Measurements from ENCODE around the gene TEDDM1.

The TEDDM1 gene

DNA sequence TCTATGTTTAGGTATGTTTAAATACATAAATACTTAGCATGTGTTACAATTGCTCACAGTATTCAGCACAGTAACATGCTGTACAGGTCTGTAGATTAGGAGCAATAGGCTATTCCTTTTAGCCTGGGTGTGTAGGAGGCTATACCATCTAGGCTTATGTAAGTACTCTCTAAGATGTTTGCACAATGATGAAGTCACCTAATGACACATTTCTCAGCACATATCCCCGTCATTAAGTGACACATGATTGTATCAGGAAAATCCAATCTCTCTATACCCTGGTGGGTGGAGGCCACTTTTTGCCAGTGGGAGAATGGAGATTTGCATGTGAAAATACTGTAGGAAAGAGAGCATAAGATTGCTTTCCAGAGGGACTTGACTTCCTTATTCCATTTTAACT is 5.5 kb upstream of the TEDDM1 start:
- DNase-seq (ENCODE audit: low spot score) = no peak

DNA sequence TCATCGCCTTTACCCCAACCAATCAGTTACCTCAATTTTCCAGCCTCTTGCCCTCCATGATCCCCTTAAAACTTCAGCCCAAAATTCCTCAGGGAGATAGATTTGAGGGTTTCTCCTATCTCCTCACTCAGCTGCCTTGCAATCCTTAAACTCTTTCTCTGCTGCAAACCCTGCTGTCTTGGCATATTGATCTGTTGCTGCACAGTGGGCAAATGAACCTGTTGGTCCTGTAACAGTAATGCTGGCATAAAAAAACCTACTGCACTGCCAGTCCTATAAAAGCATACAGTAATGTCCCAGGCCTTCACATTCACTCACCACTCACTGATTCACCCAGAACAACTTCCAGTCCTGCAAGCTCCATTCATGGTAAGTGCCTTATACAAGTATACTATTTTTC is 5.1 kb upstream of the TEDDM1 start:
- DNase-seq (ENCODE audit: low spot score) = no peak

DNA sequence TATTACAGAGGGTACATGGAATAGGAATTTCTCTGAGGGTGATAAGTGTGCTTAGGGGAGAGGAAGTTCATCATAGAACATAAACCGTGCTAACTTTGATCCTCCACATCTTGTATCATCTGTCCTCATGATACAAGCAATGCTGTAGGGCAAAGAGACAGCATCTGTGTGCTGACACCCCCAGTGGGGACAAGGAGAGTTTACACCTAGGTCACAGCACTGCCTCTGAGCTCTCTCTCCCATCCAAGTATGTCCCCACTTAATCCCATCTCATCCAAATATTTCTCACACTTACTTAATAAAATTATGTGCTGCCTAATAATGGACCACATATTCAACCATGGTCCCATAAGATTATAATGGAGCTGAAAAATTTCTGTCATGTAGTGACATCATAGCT is 4.3 kb upstream of the TEDDM1 start:
- no peak for DNase-seq (ENCODE audit: low spot score)

DNA sequence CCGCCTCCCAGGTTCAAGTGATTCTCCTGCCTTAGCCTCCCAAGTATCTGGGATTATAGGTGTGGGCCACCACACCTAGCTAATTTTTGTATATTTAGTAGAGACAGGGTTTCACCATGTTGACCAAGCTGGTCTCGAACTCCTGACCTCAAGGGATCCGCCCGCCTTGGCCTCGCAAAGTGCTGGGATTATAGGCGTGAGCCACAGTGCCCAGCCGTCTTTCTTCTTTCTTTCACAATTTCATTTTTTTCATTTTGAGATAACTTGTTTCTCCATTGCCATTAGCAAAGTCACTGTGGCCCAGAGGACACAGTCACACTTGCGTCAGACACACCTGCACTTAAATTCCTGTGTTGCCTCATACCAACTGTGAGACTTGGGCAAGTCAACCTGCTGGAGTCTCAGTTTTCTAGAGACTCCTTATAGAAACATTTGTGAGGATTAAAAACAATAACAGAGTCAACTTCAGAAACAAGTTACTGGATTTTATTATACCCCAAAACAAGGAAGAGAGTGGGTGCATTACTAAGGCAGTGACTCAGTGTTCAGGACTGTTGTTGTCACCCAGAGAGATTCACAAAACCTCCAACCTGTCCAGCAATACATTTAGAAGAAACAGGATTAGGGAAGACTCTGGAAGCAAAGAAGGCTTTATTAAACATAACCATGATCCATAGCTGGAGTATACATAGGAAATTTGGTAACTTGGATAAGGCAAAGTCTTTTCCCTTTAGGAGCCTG is 2.6 kb downstream of the TEDDM1 start:
- DNase-seq (ENCODE audit: low spot score) = no peak

DNA sequence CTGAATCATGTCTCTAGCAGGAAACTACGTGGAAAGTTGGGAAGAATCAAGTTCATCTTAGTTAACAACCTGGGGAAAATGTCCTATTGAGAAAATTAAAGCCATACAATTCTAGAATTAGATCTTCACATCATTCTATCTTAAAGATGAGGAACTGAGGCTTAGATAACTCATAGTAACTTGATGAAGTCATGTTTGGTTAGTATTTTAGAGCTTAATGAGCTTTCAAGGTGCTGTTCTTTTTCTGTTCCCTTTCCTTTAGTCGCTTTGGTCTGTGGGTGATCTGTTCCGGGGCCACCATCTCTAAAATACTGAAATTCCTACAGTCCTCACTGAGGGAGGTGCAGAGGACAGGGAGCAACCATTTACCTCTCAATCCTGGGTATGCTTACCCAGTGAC is 4.6 kb downstream of the TEDDM1 start:
- no peak for DNase-seq (ENCODE audit: low spot score)

DNA sequence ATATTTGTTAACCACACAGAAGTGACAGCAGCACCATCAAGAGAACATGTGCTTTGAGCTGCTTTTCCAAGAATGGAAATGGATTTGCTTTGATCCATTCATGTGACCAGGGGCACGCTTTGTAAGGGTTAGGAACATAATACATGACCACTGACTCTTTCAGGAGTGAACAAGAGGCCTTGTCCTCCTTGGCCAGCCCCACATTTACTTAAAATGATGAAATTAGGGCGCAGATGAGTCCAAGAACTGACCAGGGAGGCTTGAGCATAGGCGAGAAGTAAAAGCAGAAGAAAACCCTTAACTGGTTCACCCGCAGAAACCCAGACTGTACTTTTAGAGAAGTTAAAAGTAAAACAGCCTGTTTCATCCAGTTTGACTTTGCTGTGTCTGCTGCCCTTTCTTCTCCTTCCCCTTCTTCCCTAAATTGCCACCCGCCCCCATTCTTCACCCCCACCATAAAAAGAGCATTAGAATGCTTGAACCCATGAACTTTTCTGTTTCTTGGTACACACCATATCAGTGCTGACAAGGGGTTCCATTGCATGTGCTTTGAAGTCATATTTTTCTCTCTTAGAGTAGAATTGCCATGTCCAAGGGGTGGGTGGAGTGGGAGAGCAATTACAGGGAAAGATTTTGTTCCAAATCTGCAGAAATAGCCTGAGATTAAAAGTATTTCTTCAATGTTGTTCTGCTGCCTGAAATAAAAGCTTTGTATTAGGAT is 6.3 kb downstream of the TEDDM1 start:
- DNase-seq (ENCODE audit: low spot score) = peak; percentile 70

DNA sequence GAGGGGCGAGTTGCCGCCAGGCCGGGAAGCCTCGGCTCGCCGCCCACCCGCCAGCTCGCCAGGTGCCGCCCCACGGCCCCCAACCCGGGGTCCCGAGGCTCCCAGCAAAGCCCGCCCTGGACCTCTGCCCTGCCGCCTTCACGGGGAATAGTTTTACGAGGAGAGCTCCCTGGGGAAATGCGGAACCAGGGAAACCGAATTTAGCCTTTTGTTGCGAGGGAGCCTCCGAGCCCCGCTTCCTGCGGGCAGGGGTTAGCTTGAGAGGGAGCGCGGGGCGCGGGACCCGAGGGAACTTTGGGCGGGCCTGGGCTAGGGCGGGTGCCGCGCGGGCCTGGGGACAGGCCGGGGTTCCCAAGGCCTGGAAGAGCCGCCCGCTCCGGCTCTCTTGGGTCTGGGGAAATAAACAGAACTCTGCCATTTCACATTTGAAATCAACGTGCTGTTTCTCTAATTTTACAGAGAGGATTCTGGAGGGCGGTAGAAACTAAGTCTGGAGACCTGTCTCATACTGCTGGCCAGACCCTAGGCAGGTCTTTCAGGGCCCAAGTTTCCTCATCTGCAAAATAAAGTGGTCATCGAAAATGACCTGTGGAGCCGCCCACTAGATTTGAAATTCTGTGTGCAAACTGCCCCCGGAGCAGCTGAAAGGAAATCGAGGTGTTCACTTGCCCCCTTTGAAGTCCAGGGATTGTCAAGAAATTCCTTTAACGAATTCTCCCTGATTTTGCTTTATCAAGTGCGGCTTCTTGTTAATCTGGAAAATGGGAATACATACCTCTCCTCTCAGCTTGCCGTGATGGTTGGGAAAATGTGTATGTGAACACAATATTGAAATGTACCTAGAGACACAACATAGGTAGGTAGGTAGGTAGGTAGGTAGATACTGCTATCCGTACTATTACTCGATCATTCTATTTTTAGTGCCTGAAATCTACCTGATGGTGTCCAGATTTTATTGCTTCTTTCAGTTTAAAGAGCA is 8.1 kb downstream of the TEDDM1 start:
- peak; percentile 57 for DNase-seq (ENCODE audit: low spot score)

DNA sequence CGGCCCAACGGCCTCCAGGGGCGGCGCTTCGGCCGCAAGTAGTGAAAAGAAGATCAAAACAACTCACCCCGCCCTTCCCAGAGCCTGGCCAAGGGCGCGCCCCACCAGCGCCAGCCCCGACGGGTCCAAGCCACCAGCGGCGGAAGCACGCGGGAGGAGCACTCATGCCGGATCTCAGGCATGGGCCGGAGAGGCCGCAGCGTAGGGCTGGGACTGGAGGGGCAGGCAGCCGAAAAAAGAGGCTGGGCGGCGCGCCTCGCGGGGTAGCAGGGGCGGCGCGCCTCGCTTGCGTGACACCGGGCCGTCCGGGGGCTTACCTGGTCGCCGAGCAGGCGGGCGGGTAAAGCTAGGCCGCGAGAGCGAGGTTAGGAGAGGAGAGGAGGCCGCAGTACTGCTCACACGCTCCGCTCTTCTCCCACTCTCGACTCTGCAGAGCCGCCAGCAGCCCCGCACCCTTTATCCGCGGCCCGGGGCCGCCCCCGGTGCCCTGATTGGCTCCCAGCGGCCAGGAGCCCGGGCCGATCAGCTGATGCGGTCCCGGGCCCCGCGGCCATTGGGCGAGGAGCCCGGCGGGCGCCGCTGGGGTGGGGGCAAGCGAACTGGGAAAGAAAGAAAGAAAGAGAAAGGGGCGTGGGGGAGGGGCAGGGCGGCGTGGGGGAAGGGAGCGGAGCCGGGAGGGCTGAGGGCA is 9.0 kb downstream of the TEDDM1 start, which contains the start of gene GLUL:
GLUL (minus strand) TSS at position 429 of the 688 bp plus-strand sequence. CDS start 3,053 bp downstream, outside the sequence.
- peak; percentile 97 for DNase-seq (ENCODE audit: low spot score)

DNA sequence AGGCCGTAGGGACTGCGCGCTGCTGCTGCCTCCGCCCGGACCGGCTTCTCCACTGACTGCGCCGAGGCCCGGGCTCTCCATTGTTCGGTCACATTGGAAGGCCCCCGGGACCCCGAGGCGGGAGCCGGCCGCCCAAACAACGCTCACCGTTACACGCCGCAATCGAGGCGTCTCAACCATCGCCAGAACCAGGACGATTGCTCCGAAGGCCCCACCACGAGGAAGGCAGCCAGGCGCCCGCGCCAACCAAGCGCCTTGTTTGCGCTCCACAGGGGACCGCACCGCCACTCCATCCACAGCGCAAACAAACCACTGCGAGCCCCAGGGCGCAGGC is 9.5 kb downstream of the TEDDM1 start:
- no peak for DNase-seq (ENCODE audit: low spot score)

DNA sequence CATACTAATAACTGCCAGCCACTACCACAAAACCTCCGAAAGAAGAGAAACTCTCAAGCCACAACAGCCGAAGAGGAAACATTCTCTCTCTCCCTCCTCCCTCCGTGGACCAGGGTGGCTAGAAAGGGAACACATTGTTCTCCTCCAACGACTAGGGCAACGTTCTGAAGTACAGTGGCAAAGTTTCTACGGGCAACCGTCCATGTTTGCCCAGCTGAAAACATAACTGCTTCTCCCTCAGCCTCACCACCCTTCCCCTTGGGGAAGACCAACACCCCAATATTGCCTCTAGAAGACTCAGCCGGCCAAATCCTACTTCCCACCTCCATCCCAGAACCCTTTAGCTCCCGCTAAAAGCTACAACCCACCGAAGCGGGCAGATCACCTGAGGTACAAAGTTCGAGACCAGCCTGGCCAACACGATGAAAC is 10.8 kb downstream of the TEDDM1 start:
- peak; percentile 70 for DNase-seq (ENCODE audit: low spot score)

DNA sequence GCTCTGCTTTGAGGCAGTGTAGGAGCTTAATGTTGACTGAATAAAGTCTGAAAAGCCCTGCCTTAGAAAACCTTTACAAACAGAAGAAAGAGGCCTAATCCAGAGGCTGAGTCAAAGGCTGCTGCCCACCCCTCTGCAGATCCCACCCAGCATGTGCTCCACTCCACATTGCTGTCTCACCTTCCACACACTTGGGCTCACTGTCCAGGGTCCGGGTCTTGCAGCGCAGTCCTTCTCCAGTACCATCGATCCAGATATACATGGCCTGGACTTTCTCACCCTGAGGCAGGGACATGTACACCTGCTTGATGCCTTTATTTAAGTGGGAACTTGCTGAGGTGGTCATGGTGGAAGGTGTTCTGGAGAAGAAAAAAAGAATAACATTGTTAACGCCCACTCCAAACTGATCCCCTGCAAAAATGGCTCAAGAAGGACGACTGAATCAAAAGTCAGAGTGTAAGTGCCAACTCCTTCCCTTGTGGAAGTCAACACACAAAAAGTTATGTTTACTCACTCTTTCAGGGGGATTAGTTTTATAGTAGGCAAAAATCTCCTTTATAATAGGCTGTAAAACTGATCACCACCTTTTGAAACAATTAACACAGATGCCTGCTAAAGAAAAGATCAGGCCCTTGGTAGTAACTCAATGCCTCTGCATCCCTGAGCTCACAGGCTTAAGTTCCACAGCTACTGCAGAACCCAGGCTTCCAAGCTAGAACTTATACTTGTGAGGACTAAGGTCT is 11.9 kb downstream of the TEDDM1 start:
- peak; percentile 39 for DNase-seq (ENCODE audit: low spot score)

DNA sequence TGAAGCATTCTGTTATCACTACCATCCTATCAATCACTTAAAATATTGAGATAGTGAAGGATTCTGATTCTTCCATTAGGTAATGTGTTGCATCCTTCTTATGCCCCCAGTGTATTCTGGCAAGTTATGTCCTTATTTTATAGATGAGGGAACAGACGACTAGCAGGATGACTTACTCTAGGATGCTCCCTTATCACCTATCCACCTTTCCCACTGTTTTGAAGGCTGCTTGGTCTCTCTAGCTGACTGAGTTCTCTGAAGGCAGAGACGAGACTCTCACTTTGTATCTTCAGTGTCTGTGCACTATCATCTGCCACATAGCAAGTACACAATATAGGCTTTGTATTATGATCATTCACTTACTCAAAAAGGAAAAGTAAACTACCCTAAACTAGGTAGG is 12.9 kb downstream of the TEDDM1 start:
- peak; percentile 42 for DNase-seq (ENCODE audit: low spot score)

DNA sequence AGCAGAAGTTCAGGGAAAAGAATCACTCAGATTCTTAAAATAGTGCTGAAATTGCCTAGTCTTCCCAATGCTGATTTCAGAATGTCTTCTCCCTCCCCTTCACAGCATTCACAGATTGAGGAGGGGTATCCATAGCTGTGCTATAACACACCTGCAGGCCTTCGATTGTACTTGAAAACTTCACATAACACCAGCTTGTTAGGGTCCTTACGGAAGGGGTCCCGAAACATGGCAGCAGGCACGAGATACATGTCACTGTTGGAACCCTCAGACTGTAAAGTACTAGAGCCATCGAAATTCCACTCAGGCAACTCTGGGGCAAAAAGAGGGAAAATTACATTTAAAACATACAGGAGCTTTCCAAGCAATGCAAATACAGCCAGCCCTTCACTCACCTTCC is 13.5 kb downstream of the TEDDM1 start:
- peak; percentile 34 for DNase-seq (ENCODE audit: low spot score)

DNA sequence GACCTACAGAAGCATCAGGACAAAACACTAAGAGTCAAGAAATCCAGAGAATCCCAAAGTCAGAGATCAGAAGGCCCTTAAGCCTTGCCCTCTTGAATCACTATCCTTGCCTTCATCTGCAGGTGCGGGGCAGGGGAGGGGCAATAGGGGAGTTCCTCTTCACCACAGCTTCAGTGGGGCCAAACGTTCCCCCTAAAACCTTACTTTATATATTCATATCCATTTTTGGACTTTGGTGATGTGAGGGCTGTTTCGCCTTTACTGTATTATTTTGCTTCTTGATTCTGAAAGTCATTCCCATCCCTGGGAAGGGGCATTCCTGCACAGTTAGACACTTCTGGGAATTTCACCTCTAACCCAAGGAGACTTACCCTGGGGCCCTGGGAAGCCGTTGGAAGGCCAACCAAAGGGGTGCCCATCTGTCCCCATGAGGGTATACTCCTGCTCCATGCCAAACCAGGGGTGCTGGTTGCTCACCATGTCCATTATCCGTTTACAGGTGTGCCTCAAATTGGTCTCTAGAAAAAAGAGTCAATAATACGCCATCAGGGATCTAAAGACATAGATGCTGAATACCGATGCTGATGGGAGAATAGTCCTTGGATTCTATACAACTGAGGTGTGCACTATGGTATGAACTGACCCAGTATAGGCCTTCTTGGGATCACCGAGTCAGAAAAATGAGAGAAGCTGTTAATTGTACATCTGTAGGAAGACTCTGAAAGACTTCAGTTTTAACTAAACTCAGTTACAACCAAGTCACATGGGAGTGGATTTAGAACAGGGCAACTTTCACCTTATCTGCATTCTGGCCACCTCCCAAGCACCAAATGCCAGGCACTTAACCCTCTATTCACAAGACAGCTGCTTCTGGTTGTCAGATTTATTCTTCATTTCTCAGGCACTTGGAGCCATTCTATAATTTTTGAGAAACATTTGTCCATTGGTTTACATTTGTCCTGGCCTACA is 14.3 kb downstream of the TEDDM1 start:
- peak; percentile 41 for DNase-seq (ENCODE audit: low spot score)

DNA sequence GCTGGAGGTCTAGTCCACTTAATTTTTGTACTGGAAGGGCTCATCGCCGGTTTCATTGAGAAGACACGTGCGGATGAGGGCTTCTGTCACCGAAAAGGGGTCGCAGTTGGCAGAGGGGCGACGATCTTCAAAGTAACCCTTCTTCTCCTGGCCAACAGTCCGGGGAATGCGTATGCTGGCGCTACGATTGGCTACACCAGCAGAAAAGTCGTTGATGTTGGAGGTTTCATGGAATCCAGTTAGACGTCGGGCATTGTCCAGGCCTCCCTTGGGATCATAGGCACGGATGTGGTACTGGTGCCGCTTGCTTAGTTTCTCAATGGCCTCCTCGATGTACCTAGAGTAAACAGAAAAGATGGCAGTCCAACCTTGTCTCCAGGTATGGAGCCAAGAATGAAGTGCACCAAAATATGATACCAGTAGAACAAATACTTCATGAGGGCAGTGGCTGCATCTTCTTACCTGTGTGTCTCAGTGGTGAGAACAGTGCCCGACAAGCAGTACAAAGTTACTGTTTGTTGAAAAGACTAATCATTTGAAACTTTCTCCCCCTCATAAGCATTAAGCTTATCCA is 16.0 kb downstream of the TEDDM1 start:
- peak; percentile 27 for DNase-seq (ENCODE audit: low spot score)

DNA sequence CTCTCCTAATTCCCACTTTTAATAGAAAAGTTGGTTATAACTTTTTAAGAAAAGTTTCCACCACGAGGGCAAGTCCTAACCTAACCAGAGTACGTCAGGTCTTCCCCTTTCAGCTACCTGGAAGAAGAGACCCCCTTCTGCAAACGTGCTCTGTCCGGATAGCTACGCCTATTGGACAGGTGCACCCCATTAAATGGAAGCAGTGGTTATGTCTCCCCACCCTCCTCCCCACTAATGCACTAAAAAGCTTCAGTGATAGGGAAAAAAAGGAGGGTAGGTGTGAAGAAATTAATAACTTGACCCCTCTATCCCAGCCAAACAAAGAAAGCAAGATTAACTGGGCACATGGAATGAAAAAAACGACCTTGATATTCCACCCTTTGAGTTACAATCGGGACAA is 16.5 kb downstream of the TEDDM1 start:
- DNase-seq (ENCODE audit: low spot score) = peak; percentile 24

DNA sequence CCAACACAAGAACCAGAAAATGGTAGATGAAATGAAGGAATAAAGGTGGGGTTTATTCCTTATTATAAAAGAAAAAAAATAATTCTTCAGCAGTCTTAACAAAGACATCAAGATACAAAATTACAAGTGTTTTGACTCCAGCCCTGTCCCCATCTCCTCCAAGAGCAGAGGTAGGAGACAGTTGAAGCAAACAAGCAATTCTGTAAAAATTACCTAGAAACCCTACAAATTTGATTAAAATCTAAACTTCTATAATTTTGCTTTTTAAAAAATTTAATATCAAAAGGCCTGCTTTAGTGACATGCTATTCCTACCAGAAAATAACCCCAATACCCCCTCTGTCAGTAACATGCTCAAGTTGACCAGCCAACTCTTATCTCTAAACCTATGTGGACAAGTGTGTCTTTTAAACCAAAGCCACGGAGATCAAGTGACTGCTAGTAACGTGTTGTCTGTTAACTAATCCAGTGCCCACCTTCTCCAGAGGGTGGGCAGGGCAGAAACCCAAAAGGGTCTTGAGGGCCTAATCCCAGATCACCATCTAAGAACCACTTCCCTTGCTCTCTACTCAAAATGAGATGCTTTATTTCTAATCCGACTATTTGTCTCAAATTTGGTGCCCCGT is 17.3 kb downstream of the TEDDM1 start:
- DNase-seq (ENCODE audit: low spot score) = peak; percentile 45

DNA sequence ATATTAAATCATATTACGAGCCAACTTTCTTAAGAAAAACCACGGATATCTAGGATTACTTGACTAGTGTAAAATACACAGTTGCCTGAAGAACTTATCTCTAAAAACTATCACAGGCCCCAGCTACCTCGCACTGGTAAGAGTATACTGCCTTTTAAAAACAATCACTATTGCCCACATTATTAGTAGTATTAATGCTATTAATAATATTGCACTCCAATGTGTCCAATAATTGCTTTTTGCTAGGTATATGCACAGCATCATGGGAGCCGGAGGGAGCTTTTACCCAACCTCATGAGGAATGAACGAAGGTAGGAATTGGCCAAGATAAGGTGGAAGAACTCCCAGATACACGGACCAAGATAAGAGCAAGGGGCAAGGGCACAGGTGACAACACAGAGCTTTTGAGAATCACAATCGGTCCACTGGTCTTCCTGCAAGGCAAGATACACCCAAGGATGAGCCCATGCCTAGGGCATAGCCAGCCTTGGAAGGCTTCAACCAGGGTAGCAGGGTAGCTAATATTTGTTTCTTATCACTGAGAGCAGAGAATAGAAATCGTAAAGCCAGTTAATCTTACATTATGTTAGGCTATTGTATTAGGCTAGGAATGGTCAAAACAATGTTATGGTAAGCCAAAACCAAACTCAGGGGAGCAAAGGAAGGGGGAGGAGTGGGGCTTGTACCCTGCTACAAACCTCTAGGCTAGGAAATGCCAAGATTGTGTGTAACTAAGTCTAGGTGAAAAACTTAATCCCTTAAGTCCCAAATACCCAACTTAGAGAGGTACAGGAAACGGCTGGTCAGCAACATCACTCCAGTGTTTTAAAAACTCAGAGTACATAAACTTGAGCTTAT is 18.3 kb downstream of the TEDDM1 start:
- peak; percentile 45 for DNase-seq (ENCODE audit: low spot score)
